HG02642 (cell line): ENCODE results near the gene EMILIN3.

Experiments
- ATAC-seq: cut with Tn5 transposase; IDR thresholded peaks from one replicate; pipeline ENCODE4 v1.9.1; 2021; ENCODE audit warnings: mild to moderate bottlenecking; ENCODE audit not compliant: unreplicated experiment, poor library complexity

Gene EMILIN3, protein sequence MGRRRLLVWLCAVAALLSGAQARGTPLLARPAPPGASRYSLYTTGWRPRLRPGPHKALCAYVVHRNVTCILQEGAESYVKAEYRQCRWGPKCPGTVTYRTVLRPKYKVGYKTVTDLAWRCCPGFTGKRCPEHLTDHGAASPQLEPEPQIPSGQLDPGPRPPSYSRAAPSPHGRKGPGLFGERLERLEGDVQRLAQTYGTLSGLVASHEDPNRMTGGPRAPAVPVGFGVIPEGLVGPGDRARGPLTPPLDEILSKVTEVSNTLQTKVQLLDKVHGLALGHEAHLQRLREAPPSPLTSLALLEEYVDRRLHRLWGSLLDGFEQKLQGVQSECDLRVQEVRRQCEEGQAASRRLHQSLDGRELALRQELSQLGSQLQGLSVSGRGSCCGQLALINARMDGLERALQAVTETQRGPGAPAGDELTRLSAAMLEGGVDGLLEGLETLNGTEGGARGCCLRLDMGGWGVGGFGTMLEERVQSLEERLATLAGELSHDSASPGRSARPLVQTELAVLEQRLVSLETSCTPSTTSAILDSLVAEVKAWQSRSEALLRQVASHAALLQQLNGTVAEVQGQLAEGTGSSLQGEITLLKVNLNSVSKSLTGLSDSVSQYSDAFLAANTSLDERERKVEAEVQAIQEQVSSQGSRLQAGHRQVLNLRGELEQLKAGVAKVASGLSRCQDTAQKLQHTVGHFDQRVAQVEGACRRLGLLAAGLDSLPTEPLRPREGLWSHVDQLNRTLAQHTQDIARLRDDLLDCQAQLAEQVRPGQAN

DNA sequence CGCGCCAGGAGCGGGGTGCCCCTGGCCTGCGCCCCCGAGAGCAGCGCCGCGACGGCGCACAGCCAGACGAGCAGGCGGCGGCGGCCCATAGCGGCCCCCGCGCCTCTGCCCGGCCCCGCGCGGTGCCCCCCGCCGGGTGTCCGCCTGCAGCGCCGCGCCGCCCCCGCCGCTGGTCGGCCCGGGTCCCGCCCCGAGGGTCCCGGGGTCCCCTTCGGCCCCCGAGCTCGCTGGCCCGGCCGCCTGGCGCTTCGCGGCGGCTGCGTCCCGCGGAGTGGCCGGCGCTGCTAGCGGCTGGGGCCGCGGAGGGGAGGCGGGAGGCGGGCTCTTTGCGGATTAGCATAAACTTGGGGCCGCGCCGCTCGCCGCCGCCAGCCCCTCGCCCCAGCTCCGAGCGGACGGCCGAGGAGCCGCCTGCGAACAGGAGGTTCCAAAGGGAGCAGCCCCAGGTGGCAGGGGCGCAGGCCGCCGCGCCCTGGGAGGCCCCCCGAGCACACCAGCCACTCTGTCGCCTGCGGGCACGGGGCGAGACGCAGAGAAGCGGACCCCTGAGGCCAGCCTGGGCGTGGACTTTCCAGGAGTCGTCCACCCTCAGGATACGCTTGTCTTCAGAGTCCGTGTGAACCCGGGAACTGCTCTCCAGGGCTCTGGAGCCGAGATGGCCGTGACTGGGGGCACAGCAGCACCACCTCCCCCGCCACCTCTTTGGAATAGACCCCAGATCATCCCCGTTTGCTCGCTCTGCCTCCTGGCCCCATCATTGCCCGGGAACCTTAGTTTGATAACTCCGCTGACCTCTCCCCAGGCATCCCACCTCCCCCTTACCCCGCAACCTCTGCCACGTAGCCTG, at the start of gene EMILIN3:
Gene EMILIN3 (minus strand): TSS at position 273 of the 847 bp plus-strand sequence. CDS start 184 bp downstream, at position 89.
- no peak for ATAC-seq

DNA sequence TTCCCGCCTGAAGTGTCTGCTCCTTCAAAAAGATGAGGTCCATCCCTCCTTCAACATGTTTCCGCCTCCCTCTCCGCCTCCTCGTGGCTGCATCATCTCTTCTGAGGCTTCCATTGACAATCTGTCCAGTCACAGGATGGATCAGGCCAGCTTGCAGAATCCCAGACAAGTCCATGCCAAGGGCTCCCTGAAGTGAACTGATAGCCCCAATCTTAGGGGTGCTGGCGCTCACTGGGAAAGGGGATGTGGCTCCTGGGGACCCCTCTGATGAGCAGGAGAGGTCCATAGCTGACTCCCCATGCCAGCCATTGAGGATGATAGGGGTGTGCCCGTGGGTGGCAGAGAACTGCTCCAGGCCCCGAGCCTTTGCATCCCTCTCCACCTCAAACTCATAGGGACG, 48.6 kb upstream of the EMILIN3 start:
- no peak for ATAC-seq

DNA sequence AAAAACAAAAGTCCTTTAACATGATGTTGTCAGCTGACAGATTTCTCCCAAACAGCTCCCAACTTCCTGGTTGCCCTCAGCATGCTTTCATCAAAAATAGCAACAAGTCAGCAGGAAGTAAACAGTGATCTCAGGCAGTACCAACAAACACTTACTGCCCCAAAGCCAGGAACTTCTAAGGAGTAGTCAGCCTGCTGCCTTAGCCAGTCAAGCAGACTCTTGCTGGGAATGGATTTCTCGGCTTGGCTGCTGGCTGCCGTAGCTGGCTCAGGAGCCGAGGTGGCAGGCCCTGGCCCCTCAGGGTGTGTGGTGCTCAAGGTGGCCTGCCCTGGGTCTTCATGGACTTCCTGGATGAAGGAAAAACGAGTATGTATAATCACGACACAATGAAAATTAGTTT, 46.6 kb upstream of the EMILIN3 start:
- ATAC-seq = no peak

DNA sequence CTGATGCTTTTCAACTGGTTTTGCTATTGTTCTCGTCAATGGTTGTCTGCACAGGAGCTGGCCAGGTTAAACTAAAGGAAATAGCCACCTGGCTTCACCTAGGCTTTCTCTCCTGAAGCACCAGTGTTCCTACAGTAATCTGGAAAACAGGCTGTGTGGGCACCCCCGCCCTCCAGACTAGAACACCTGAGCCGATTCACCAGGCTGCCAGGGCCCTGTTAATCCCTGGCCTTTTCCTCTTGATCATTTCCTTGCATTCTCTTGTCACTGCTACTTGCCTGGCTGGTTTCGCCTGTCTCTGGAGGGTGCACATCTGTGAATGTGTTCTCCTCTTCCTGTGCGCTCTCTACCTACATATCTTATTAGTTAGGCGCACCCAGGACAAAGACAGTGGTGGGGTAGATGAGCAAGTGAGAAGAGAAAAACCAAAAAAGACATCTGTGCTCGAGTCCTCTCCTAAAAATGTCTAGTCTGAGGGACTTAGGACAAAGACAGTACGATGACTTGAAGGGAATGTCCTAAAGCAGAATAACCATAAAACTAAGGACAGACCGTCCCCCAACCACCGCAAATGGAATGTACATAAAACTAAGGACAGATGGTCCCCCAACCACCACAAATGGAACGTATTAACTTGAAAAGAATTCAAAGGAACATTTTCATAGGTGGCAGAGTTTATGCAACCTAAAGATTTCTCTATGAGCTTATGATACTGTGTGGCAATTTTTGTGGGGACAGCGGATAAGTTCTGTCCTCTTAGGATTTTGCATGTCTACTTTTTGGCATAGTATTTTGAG, 45.9 kb upstream of the EMILIN3 start:
- no peak for ATAC-seq

DNA sequence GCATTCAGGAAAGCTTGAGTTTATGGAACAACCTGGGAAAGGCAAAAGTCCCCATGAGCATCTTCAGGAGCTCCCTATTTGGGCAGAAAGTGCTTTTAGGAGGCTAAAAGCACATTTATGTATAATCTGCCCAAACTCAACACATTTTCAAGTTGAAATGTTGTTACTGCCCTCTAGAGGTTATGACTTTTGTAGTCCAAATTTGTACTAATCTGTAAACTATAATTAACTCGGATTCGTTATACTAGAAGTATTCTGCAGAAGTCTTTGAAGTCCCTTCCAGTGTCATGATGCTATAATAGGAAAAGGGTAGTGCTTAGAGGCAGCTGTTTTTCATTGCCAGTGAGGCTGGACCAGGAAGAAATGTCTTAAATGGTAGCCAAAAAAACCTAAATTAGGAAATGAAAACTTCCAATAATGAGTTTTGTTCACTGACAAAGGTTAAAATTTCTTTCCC, 44.8 kb upstream of the EMILIN3 start:
- ATAC-seq = no peak

DNA sequence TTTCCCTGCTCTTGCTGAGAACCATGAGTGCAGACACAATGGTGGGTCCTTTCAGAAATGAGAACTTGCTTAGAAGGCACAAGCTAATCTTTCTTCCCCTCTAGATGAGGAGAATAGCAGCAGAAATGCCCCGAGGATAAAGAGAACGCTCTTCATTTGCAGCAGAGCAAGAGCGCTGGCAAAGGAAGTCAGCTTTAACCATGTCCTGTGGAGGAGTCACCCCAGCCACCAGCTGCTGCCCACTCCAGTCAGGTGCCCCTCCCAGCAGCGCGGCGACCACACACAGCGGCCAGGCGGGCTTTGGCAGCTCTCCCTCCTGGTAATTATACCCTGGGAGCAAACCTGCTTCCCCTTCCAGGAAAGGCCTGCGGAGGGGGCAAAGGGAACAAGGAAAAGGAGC, 42.4 kb upstream of the EMILIN3 start:
- ATAC-seq = no peak

DNA sequence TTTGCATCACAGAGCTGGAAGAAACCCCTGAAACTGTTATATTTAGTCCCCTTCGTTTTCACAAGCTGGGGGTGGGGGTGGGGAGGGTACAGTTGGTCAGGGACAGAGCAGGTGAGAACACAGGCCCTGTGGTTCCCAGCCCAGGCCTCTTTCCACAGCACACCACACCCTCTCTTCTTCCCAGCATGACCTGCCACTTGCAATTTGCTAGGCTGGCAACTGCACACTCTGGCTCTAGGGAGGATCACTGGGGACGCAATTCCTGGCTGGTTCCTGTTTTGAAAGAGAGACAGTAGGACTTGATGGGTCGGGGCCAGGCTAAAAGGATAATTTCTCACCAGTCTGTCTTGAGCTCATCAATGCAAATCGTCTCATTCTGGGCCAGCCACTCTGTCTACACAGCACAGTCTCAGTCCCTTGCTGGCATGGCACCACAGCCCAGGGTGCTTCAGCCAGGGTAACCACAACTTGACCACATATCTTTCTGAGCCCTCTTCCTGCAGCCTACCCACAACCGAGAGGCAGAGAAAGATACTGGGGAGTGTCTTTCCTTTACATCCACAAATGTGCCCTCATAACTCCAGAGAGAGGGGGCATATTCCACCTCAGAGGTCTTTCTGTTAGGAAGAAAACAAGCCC, 41.7 kb upstream of the EMILIN3 start:
- ATAC-seq = peak; percentile 82

DNA sequence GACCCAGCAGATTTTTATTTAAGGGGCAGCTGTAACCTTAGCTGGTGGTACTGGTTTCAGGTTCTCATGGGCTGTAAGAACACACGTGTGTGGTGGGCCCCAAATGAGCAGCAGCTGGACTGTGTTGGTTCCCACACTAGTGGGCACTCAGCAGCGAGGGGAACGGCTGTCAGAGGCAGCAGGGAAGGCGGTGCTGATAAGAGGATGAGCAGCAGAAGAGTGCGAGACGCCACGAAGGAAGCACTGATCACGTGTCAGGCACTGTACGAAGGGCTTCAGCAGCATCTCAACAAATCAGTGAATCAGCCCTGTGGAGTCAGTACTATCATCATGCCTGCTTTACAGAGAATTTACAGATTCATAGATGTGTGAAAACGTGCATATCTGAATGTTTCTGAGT, 41.0 kb upstream of the EMILIN3 start:
- no peak for ATAC-seq

DNA sequence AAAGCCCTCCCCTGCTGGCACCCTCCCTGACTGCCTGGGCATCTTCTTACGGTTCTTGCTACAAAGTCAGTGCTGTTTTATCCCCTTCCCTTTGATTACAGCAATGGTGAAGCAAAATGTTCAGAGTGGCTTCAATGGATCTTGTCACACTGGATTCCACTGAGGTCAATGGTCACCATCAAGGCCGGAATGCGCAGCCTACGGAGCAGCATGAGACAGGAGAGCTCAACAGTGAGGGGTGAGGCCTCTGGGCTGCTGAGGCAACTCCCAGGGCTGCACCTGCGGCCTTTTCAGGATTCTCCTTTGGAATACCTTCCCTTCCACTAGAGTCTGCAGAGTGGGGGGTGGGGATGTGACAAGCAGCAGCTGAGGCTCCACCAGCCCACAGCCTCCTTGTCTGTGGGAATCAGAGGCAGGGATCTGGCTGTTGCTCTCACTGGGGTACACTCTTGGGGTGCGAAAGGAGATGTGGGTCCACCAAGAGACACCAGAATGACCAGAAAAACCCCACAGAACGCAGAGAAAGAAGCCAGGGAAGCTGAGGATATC, 40.4 kb upstream of the EMILIN3 start:
- ATAC-seq = no peak

DNA sequence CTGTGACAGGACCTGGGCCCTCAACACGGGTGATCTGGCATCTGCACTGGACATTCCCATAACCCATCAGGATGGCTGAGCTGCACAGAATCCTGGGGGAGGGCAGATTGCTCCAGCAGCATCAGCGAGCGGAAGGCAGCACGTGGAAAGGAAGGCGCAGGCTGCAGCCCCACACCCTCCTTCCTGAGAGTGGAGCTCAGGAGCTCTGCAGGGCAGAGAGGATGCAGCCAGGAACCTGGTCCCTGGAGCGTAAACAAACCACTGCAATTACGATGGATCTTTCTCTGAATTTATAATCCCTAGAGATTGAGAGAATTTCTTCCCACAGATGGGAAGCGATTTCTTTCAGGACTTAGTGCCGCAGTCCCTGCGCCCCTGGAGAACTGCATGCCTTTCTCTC, 39.7 kb upstream of the EMILIN3 start:
- ATAC-seq = no peak

DNA sequence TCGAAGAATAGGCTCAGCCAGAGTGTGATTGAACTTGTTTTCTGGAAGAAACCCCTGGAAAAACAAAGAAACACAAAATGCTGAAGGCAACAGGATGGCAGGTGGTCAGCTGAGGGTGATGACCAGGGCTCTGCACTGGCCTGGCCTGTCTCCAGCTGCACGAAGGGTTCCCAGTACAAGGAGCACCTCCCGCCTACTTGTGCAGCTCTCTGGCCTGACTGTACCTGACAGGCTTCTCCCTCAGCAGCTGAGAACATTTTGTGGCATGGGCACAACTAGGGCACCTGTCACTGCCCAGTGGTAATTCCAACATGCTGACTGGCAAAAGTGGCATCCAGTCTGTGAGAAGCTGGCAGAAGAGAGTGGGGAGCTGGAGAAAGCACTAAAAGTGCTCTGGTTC, 38.8 kb upstream of the EMILIN3 start:
- no peak for ATAC-seq

DNA sequence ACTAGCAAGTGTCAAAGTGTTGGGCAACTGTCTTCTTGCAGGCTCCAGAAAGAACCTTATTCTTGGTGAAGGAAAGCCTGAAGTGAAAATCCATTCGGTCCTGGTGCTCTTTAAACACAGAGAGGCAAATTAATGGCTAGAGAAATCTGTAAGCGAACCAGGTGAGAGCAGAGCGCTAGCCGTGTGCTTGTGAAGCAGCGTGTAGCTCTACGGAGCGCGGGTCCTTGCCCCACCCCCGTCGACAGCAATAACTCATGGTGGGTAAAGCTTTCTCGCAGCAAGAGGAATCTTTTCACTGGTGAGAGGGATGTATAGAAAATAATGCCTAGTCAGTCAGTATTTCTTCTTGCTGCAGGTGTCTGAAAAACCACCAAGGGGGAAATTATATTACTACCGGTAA, 37.0 kb upstream of the EMILIN3 start:
- no peak for ATAC-seq

DNA sequence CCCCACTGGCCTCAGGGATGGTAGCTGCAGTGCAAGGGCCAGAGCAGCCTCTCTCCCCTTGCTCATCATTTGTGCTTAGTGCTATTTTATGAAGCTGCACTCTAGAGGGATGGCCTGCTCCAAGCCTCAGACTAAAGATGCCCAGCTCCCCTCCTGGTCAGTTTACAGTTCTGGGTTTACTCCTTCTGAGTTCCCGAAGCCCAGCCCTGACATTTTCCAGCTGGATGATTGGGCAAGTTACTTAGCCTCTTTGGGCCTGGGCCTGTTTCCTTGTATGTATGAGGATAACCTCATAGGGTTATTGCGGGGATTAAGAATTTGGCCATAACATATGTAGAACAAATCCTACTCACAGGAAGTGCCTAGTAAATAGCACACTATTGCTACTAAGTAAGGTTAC, 31.8 kb upstream of the EMILIN3 start:
- no peak for ATAC-seq

DNA sequence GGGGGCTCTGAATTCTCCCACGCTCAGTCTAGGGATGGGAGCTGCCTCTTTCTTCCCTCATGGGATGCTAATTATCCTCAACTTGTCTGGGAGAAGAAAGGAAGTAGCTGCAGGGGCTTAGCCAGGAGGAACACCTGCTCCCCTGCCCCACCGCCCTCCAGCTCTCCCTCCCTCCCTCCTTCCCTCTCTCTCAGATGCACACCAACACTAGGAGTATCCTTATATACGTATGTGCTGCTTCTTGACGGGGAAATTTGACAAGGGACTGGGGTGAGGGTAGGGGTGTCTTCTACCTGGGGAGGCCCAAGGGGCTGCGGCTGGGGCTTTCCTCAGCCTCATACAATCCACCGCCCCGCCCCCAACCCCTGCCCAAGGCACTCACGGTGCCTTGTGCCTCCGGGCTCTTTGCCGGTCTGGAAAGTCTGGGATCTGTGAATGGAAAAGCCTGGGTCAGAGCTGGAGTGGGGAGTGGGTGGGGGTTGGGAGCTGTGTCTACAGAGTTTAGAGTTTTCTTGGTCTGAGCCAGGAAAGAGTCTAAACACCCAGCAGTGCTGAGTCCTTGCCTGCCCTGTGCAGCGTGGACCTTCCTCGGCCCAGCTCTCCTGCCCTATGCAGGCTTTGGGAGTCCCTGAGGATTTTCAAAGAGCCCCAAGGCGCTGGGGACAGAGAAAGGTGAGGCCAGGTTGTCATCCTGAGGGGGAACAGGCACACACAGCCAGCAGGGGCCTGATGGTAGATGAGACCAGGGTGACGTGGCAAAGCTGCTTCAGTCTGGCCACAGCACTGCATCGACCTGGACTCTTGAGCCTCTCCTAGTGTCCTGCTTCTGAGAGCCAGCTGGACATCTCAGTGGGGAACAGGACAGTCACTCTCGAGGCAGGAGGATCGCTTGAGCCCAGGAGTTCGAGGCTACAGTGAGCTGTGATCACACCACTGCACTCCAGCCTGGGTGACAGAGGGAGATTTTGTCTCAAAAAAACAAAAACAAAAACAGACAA, 29.3 kb upstream of the EMILIN3 start:
- ATAC-seq = no peak

DNA sequence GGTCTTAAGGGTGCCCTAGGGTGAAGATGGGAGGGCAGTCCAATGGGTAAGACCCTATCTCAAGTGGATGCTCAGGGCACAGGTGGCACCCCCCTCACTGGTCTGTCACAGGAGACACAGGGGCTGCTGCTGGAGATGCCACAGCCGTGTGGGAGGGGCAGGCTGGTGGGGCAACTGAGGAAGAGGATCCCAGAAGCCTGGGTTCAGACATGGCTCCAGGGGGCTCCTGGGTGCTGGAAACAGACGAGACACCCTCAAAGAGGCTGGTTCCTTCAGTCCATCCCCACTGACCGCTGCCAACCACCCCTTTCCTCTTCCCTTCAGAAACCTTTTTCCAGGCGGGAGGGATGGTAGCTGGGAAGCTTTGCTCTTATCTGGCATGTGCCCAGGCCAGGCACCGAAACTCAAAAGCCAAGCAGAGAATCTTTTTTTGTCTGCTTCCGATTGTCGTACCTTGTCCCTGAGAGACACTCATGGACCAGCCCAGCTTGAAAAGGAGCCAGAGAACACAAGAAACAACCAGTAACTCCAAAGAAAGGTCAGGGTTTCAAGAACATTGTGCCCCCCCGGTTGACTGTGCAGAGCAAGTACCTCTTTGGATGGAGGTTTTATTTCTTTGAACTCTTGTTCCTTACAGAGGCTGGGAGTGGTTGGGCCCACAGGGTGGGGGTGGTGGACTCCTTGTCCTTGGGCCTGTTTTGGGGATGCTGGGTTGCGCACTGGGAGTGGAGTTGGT, 28.5 kb upstream of the EMILIN3 start:
- no peak for ATAC-seq

DNA sequence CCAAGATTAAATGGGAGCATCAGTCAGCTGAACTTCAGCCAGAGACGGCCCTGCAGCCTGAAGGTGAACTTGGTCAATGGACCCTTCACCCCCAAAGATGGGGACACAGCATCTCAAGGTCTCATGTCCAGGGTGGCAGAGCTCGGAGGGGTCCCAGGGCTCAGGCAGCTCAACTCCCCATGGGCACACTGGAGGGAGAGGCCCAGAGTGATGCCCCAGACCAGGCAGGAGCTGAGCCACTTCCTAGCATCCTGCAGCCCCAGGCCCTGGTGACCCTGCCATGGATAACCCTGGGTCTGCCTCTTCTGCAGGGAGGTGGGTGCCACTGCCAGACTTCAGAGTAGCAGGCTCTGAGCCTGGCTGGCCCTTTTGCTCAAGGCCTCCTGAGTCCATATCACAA, 27.5 kb upstream of the EMILIN3 start:
- ATAC-seq = no peak

DNA sequence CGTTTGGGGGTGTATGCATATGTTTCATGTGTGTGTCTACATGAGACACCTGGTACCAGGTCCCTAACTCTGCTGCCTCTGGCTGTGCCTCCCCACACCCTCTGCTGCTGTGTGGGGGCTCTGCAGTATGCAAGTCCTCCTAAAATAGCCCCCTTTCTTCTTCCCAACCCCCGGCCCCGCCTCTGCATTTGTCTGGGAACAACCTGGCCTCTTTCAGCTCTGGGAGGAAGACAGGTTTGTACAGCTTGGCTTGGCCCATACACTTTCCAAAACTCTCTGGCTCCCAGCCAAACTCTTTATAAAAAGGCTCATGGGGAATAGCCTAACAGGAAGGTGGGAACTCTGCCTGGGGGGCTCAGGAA, 27.1 kb upstream of the EMILIN3 start:
- ATAC-seq = no peak
